Panc1 (cell line): ENCODE measurements around the gene CDK14.

Source experiments
- CTCF ChIP-seq: fragments of 450-650 bp; IDR thresholded peaks from 2 replicates; pipeline ENCODE4 v1.5.1; 2017; ENCODE audit warnings: mild to moderate bottlenecking
- POLR2AphosphoS5 ChIP-seq: IDR thresholded peaks from 2 replicates; pipeline ENCODE4 v1.6.1; 2012; ENCODE audit warnings: mild to moderate bottlenecking, low read depth, low read length, moderate library complexity
- REST ChIP-seq, 2 experiments: IDR thresholded peaks; 2 replicates each; pipeline ENCODE4 v1.6.1; 2011 to 2012; ENCODE audit warnings: low read depth in 2 of 2, control low read depth in 1 of 2, low read length in 1 of 2, mild to moderate bottlenecking in 1 of 2, moderate library complexity in 1 of 2; ENCODE audit not compliant: insufficient read depth in 1 of 2
- SIN3A ChIP-seq: IDR thresholded peaks from 2 replicates; pipeline ENCODE4 v1.6.1; 2012; ENCODE audit warnings: low read depth, mild to moderate bottlenecking, low read length, moderate library complexity, borderline replicate concordance; ENCODE audit not compliant: insufficient read depth
- TCF7L2 ChIP-seq: IDR thresholded peaks from 2 replicates; pipeline ENCODE4 v1.6.1; 2011; ENCODE audit warnings: mild to moderate bottlenecking, low read depth, low read length, inconsistent platforms

GRCh38 chr7:90842430-90842788 is 246.3 kb downstream of the CDK14 start:
- TF ChIP-seq CTCF (no peak), POLR2AphosphoS5 (no peak), REST (IDR thresholded peaks at IDR 0.05; ENCODE audit: insufficient read depth in 1 of 2, low read depth in 2 of 2, low read length in 1 of 2) (no peak), SIN3A (no peak), TCF7L2 (no peak)
